Measurements from ENCODE around the gene HPCAL4. TPM values are rescaled to one million over a fixed set of nuclear protein-coding genes. Genes with fewer than 3 reads are reported as not detected.

Gene HPCAL4
- total RNA-seq, 6 donors from 2014 or later = under 0.01 to 1.1 (median 0.43) TPM

DNA sequence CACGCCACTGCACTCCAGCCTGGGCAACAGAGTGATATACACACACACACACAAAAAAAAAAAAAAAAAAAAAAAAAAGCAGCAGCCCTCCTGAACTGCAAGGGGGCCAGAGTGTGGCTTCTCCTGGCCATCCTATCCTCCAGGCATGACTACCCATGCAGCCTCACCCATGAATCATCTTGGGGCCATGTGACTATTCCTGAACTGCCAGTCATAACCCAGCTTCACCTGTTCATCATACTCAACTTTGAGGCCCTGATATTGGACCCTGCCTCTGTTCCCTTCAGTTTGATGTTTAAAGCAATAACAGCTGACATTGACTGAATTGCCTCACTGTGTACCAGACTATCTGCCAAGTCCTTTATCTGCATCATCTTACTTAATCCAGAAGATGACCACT lies 2.8 kb upstream of the HPCAL4 start:
- 94 to 100% methylated on average over 1 of the region's 1 CpG for WGBS, 2 donors

DNA sequence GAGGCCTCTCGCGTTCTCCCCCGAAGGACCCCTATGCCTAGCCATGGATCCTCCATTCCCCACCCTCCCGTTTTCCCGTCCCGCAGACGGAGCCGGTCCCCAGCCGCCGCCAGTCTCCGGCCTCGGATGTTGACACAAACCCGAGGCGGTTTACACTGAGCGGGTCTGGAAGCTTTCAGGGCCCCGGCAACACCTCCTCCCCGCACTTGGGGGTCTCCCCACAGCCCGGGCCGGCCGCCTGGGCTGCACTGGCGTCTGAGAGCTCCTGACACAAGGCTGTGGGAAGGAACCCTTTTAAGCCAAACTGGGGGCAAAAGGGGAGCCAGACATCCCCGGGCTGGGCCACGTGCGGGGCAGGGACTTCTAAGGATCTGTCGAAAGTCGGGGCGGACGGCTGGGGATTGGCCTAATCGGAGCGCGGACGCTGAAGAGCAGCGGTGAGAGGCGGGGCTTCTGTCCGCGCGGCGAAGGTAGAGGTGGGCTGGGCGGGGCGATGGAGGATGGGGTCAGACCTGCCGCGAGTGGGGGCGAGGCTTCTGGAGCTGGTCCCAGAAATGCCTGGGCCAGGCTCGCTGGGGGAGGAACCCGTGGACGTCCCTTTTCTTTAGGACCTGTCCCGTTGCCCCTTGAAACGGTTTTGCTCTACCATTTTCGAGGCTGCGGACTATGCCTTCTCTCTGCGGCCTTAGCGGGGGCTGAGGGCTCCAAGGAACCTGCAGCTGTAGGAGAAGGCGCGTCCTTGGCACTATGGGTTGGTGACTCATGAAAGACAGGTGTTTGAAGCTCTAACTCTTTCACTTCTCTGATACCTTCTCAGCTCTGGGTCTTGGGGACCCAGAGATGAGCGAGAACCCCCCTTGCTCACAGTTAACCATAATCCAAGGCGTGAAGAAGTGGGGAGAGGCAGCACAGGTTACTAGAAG lies 1.2 kb upstream of the HPCAL4 start:
- H3K27me3 ChIP-seq = peaks cover 0 to 12% (median 5%) of the 10 kb centered on the region in 4 donors
- DNase-seq = peak; percentile 56 to 87

More for the DNA sequence above, 2.8 kb upstream of the HPCAL4 start:
- no peaks in the 10 kb centered on the region for H3K36me3 ChIP-seq
- no peak for DNase-seq
- H3K4me3 ChIP-seq = no peak overlapping the region
- peaks cover 18 to 35% (median 26%) of the 10 kb centered on the region in 4 donors for H3K4me1 ChIP-seq
- TF ChIP-seq POLR2AphosphoS5 (IDR thresholded peaks at IDR 0.05) (no peak), EP300 (IDR thresholded peaks at IDR 0.05) (no peak), POLR2A (IDR thresholded peaks at IDR 0.05) (no peak)
- TF ChIP-seq, protein P1, sequence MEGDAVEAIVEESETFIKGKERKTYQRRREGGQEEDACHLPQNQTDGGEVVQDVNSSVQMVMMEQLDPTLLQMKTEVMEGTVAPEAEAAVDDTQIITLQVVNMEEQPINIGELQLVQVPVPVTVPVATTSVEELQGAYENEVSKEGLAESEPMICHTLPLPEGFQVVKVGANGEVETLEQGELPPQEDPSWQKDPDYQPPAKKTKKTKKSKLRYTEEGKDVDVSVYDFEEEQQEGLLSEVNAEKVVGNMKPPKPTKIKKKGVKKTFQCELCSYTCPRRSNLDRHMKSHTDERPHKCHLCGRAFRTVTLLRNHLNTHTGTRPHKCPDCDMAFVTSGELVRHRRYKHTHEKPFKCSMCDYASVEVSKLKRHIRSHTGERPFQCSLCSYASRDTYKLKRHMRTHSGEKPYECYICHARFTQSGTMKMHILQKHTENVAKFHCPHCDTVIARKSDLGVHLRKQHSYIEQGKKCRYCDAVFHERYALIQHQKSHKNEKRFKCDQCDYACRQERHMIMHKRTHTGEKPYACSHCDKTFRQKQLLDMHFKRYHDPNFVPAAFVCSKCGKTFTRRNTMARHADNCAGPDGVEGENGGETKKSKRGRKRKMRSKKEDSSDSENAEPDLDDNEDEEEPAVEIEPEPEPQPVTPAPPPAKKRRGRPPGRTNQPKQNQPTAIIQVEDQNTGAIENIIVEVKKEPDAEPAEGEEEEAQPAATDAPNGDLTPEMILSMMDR (IDR thresholded peaks at IDR 0.05) = no peak
- H3K27me3 ChIP-seq = peaks cover 0 to 12% (median 5%) of the 10 kb centered on the region in 4 donors
- H3K9me3 ChIP-seq = no peaks in the 10 kb centered on the region
- H3K27ac ChIP-seq = no peak overlapping the region
- no peak for ATAC-seq (ENCODE audit: low FRiP score in 2 of 2)

DNA sequence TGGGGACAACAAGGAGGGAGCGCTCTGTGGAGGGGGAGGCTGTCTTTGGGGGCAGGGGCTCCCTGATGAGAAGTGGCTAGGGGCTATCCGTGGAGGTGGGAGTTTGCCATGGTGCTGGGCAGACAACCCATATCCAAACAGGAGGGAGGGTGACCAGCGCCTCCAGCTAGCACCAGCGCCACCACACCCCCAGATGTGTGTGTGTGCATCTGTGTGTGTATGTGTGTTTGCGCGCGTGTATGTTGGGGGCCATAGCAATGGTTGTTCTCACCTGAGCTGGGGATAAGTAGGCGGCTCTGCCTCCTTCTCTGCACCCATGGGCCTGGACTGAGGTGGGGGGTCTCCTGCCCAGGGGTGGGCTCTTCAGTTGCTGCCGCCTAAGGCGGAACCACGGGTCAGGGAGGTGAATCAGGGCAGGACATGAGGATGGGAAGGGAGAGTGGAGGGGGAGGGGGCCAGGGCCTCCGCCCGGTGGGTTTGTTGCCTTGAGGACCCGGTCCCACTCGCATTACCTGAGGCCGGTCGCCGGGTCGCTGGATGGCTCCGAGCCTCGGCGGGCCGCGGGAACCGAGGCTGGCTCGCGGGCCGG lies 345 bp downstream of the HPCAL4 start:
- H3K4me1 ChIP-seq = peaks cover 18 to 37% (median 28%) of the 10 kb centered on the region in 4 donors
- ATAC-seq (ENCODE audit: low FRiP score in 2 of 2) = no peak
- no peak overlapping the region for H3K27ac ChIP-seq
- H3K36me3 ChIP-seq = no peaks in the 10 kb centered on the region
- H3K9me3 ChIP-seq = no peaks in the 10 kb centered on the region
- peaks cover 0 to 12% (median 5%) of the 10 kb centered on the region in 4 donors for H3K27me3 ChIP-seq
- TF ChIP-seq, protein P1 (IDR thresholded peaks at IDR 0.05) = no peak
- TF ChIP-seq POLR2A (IDR thresholded peaks at IDR 0.05) (no peak), EP300 (IDR thresholded peaks at IDR 0.05) (no peak), POLR2AphosphoS5 (IDR thresholded peaks at IDR 0.05) (no peak)
- DNase-seq = no peak
- H3K4me3 ChIP-seq = peak overlapping the region in 3 of 4 donors; percentile 35 to 51 (median 41)
- WGBS, 2 donors = 20 to 46% methylated on average over 10 to 22 of the region's 28 CpGs

More for the DNA sequence above, 1.2 kb upstream of the HPCAL4 start:
- TF ChIP-seq POLR2A (IDR thresholded peaks at IDR 0.05) = no peak
- TF ChIP-seq POLR2AphosphoS5 (IDR thresholded peaks at IDR 0.05) = no peak
- no peak for TF ChIP-seq EP300 (IDR thresholded peaks at IDR 0.05)
- TF ChIP-seq, protein P1 (IDR thresholded peaks at IDR 0.05) = no peak
- 13 to 26% methylated on average over 37 to 50 of the region's 56 CpGs for WGBS, 2 donors
- no peaks in the 10 kb centered on the region for H3K9me3 ChIP-seq
- ATAC-seq (ENCODE audit: low FRiP score in 2 of 2) = peak; percentile 11 to 47
- peak overlapping the region in 3 of 4 donors; percentile 35 to 51 (median 41) for H3K4me3 ChIP-seq
- H3K27ac ChIP-seq = no peak overlapping the region
- no peaks in the 10 kb centered on the region for H3K36me3 ChIP-seq
- peaks cover 18 to 37% (median 28%) of the 10 kb centered on the region in 4 donors for H3K4me1 ChIP-seq

DNA sequence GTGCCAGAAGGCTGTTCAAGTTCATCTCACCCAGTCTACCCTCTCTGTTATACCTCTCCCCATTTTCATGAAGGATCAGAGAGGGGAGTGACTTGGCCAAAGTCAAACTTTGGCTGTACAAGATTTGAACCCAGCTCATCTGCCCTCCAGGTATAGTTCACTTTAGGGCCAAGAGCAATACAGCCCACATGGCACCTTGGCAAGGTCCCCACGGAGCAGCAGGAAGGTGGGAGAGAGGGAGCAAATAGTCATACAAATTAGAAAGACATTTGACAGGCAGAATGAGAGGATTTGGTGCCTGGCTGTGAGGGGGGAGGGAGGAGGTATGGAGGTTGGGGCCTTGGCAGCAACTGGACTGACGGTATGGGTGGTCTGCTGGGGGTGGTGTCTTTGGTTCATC lies 1.0 kb downstream of the HPCAL4 start:
- H3K4me1 ChIP-seq = peaks cover 18 to 37% (median 28%) of the 10 kb centered on the region in 4 donors
- DNase-seq (no peak), ATAC-seq (ENCODE audit: low FRiP score in 2 of 2) (no peak)
- H3K27ac ChIP-seq = no peak overlapping the region
- no peak overlapping the region for H3K4me3 ChIP-seq
- TF ChIP-seq EP300 (IDR thresholded peaks at IDR 0.05) (no peak), POLR2A (IDR thresholded peaks at IDR 0.05) (no peak), POLR2AphosphoS5 (IDR thresholded peaks at IDR 0.05) (no peak)
- TF ChIP-seq, protein P1 (IDR thresholded peaks at IDR 0.05) = no peak
- peaks cover 0 to 12% (median 5%) of the 10 kb centered on the region in 4 donors for H3K27me3 ChIP-seq
- H3K9me3 ChIP-seq = no peaks in the 10 kb centered on the region
- no peaks in the 10 kb centered on the region for H3K36me3 ChIP-seq
- WGBS, 2 donors = 31 to 38% methylated on average over 2 of the region's 2 CpGs
